Stimulated activated CD4-positive, alpha-beta T cell treated with anti-CD3 and anti-CD28 coated beads, Interleukin-1b, Interleukin-23, amount 100 ng/mL, for 48 hours (primary cell): ENCODE data around the gene CD82.
A peak's percentile ranks its signal among the peaks of the same experiment; 100 is the strongest.
"Not testable (repeated sequence)": the region's sequence is repeated elsewhere in the genome, so short reads cannot be mapped to it uniquely, and the experiment has no call there.

Experiments used
- DNase-seq: peaks from one replicate; pipeline ENCODE4 v3.0.0-alpha.2; 2020

CD82 gene

GRCh38 chr11:44535191-44535980, 30.1 kb upstream of the CD82 start:
- DNase-seq: no peak

- no peak for DNase-seq
Measured at GRCh38 chr11:44536788-44537516, 28.5 kb upstream of the CD82 start.

- no peak for DNase-seq
Measured at GRCh38 chr11:44537679-44538078, 27.8 kb upstream of the CD82 start.

GRCh38 chr11:44538375-44539054, 26.9 kb upstream of the CD82 start:
- peak; percentile 68 for DNase-seq

GRCh38 chr11:44539971-44540370, 25.5 kb upstream of the CD82 start:
- no peak for DNase-seq

GRCh38 chr11:44540667-44541066, 24.8 kb upstream of the CD82 start:
- DNase-seq: no peak

GRCh38 chr11:44542372-44542771, 23.1 kb upstream of the CD82 start:
- no peak for DNase-seq

- DNase-seq: not testable (repeated sequence)
Measured at GRCh38 chr11:44546984-44547383, 18.5 kb upstream of the CD82 start.

GRCh38 chr11:44547534-44547933, 17.9 kb upstream of the CD82 start:
- not testable (repeated sequence) for DNase-seq

GRCh38 chr11:44548032-44548695, 17.3 kb upstream of the CD82 start:
- no peak for DNase-seq

- DNase-seq: not testable (repeated sequence)
Measured at GRCh38 chr11:44548961-44549749, 16.3 kb upstream of the CD82 start.

GRCh38 chr11:44550123-44550522, 15.3 kb upstream of the CD82 start:
- no peak for DNase-seq

- no peak for DNase-seq
Measured at GRCh38 chr11:44551456-44552139, 13.9 kb upstream of the CD82 start.

GRCh38 chr11:44555031-44555800, 10.2 kb upstream of the CD82 start:
- DNase-seq: no peak

- DNase-seq: peak; percentile 69
Measured at GRCh38 chr11:44556735-44557409, 8.6 kb upstream of the CD82 start.

GRCh38 chr11:44557464-44557863, 8.0 kb upstream of the CD82 start:
- no peak for DNase-seq

- no peak for DNase-seq
Measured at GRCh38 chr11:44559207-44559939, 6.1 kb upstream of the CD82 start.

- not testable (repeated sequence) for DNase-seq
Measured at GRCh38 chr11:44559940-44560300, 5.5 kb upstream of the CD82 start.

GRCh38 chr11:44561275-44561805, 4.1 kb upstream of the CD82 start:
- DNase-seq: no peak
